ENCODE data around the gene MPIG6B.

MPIG6B gene

DNA sequence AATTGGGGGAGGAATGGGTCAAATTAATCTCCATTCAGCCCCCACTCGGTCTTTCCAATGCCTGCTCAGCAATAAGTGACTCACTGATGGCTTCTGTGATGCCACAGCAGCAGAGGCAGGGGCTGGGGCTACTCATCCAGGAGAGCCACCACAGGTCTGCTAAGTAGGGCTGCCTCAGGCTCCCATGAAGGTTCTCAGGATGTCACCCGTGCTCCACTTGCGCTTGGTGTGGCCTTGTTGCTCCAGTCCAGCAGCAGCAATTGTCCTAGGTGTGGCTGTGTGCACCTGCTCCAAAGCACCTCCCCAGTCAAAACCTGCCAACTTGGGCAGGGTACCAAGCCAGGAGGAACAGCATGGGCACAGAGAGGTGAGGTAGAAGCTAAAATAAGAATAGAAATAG is 1.0 kb upstream of the MPIG6B start:
- DNase-seq: no peak

DNA sequence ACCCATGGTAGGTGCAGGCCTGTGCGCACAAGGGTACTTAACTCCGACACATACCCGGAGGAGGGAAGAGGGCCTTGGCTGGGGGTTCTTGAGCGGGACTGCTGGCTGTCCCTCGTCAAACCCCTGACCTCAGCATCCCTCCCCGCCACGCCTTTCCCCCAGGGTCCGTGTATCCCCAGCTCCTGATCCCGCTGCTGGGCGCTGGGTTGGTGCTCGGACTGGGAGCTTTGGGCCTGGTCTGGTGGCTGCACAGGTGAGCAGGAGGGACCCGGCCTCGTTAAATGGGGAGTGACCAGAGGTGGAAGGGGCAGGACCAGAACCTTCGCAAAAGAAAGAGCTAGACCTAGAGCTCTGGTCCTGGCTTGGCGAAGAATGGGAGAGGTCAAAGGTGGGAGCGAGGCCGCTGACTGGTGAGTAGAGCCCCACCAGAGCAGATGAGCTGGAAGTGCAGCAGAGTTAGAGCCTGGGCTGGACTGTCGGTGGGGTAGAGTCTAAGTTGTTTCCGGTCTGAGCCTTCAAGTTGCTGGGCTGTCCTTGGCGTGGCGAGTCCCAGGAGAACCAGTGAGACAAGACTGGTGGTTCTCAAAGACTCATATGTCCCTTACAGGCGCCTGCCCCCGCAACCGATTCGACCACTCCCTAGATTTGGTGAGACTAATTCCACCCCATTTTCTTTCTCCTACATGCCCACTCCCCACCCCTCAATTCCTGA is 963 bp downstream of the MPIG6B start:
- DNase-seq: no peak

DNA sequence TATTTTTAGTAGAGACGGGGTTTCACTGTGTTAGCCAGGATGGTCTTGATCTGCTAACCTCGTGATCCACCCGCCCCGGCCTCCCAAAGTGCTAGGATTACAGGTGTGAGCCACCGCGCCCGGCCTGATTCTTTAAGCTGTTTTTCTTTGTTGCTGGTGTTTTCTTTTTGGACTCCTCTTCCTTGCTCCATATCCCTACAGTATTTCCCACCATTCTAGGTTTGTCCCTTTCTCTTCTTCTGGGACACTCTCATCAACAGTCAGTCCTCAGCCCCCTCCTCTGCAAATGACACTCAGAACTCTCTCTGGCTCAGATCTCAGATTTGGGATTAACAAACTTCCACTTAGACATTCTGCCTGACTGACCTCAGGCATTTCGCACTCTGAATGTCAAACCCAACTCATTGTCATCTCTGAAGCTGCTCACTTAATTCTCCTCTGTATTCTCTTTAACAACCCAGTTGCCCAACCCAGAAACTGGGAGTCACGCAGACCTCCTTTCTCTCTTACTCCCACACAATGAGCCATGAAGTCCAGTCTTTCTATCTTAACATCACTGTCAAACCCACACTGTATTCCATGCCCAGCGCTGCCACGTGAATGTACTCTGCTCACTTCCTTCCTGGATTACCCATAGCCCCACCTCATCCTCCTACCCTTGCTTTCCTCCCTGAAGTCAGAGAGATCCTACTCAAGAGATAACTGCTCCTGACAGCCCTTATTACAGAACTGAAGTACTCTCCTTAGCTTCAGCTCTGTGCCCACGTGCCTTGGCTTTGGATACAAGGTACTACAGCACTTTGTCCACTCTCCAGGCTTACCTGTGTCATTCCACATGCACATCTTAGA is 2.6 kb downstream of the MPIG6B start:
- no peak for DNase-seq

DNA sequence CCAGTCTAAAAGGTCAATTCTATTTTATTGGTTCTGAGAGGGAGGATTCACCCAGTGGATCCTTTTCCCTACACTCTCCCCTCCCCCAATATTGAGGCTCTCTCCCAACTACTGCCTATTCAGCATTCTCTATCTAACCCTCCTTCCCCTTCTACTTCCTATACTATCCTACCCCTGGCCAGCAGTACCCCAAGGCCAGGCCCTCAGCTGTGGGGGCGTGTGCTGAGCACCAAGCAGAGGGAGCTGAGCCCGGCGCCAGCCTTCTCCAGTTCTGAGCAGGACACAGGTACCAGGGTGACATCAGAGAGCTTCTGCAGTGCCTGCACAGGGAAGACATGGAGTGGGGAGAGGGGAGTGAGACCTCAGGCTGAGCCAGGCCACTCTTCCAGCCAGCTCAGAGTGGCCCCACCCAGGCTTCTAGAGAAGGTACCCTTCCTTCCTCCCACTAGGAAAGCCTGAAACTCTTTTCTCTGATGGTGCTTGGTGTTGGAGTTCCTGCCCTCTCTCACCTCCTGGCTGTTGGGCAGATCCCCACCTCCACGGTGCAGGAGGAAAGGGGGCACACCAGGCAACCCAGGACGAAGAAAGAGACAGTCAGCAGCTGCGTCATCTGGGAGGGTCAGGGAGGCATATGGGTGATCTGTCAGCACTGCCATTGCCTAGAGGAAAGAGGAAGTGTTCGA is 4.0 kb downstream of the MPIG6B start:
- no peak for DNase-seq

DNA sequence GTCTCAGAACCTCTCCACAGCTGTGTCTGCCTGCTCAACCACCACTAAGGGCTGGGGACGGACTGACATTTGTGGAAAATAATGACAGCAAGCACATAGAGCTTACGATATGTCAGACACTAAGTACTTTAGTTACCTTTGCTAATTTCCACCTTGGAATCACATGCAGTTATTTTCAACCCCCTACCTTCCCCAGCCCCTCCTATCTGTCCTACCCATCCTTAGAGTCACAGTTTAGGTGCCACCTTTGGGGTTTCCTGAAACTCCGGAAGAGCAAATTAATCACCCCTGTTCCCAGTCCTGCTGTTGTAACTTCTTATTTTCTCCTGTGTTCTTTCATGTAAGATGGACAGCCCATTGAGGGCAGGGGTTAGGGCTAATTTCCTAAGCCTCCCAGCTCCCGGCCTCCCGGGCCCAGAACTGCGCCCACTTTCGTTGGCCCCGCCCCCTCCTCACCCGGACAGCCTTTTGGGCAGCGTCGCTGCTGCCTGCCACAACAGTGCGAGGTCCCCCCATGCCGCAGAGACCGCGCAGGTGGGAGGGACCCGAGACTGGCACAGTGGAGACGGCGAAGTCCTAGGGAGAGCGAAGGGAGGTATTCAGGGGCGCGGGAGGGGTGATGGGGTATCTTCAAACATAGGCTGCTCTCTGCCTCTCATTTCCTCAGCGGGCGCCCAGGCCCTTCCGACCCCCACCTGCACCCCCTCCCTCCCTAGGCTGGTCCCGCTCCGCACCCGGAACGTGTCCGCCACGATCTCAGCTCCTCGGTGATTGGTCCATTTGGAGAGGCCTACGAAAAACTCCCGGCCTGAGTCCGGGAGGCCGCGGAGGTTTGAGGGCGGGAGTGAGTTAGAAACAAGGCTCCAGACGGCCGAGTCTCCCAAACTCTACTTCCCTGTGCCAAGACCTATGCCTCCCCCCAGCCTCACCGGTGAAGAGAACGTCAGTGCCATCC is 4.8 kb downstream of the MPIG6B start:
- DNase-seq: no peak

- DNase-seq: no peak
These were observed 5.8 kb downstream of the MPIG6B start, which contains the start of gene DDAH2 for GRCh38 chr6:31728767-31729514. Gene DDAH2 (minus strand): TSS chr6:31729299. CDS start chr6:31729161, 138 bp downstream.

DNA sequence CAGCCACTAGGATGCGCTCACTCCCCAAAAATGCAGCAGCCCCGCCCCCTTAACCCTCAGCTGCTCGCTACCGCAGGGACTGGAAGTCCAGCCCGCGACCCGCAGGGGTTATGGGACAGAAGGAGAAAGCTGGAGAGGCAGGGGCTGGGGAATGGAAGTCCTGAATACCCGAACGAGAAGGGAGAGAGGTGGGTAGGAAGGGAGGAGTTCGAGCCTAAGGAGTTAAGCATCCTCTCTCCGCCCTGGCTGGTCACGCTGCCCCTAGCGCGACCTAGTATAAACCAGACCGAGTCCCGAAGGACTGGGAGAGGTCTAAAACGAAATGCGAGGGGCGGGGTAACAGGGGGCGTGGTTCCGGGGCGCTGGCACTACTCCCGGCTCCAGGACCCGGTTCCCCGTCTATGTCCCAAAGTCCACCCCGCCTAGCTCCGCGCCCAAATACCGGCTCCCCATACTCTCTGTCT is 6.4 kb downstream of the MPIG6B start:
- DNase-seq: peak; percentile 79

GRCh38 chr6:31729979-31730630 is 6.9 kb downstream of the MPIG6B start:
- peak; percentile 59 for DNase-seq

DNA sequence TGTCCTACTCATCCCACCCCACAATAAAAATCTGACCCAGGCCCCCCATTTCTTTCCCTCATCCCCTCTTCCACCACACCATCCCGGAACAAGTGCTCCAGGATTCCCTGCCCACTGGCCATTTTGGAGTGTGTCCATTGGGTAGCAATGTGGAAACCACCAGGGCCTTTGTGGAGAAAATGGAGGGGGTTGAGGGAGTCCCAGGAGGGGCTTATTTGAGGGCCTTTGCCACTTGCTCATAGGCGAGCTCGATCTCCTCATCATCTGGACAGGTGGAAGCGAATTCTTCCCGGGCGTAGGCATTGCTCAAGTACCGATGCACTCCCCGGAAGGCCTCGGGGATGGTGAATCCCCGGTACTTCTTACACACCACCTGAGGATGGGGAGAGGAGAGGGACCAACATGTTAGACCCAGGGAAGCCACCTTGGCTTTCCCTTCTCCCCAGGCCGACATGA is 7.5 kb downstream of the MPIG6B start:
- DNase-seq: no peak

GRCh38 chr6:31732029-31732428 is 8.9 kb downstream of the MPIG6B start:
- DNase-seq: no peak

- DNase-seq: no peak
These were observed 10.6 kb downstream of the MPIG6B start for GRCh38 chr6:31733734-31734133.

- no peak for DNase-seq
These were observed 11.2 kb downstream of the MPIG6B start for GRCh38 chr6:31734247-31734820.

DNA sequence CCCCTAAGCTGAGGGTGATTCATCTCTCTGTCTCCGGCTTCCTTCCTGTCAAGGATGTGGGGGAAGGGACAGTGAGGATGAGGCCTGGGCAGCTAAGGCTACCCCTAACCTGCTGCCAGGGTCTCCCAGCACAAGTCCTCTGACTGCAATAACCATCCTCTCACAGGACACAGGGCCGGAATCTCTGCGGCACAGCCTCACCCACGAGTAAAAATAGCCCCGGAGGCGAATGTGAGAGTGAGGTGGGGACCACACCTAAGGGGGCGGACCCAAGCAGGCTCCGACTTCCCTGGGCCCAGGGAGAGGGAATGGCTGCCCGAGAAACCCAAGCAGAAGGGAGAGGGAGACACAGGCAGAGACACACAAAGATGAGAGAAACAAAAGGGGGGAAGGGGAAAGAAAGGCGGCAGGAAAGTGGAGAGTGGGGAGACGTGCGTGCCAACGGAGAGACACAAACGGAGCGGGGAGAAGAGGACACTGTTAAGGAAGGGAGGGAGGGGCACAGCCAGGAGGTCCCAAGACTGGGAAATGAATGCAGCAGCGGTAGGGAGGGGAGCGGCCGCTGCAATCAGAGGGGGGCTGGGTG is 11.7 kb downstream of the MPIG6B start:
- peak; percentile 39 for DNase-seq

DNA sequence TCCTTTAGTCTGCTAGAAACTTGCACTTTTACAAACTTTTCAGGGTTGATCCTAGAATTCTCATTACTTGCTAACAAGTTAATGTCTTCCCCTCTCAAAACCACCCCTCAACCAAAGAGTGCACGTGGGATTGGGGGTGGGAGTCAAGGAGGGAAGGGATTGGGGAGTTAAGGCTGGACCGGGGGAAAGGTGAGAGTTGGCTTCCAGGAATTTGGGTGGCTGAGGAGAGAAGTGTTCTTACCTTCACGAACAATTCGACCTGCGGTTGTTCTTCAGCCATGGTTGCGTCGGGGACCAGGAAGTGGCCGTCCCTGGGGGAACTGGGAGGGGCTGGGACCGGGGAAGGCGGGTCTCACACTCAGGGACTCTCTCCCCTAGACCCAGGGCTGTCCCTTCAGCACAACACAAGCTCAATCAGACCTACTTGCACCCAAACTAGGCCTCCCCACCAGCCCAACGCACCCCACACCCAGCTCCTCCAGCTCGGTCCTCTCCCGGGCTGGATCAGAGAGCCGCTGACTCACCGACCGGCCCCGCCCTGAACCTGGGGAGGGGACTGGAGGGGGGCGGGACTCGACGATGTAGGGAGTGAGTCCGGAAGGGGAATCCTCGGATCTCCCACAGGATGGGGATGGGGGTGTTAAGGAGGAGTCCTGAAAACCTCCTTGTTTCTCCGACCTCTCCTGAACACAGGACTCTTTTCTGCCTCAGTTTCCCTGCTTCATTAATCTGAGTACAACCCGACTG is 13.0 kb downstream of the MPIG6B start, which contains the start of gene CLIC1:
CLIC1 (minus strand) TSS at position 510 of the 747 bp plus-strand sequence; CDS start at position 280, 230 bp downstream.
- peak; percentile 75 for DNase-seq

GRCh38 chr6:31736768-31737314 is 13.7 kb downstream of the MPIG6B start:
- no peak for DNase-seq

DNA sequence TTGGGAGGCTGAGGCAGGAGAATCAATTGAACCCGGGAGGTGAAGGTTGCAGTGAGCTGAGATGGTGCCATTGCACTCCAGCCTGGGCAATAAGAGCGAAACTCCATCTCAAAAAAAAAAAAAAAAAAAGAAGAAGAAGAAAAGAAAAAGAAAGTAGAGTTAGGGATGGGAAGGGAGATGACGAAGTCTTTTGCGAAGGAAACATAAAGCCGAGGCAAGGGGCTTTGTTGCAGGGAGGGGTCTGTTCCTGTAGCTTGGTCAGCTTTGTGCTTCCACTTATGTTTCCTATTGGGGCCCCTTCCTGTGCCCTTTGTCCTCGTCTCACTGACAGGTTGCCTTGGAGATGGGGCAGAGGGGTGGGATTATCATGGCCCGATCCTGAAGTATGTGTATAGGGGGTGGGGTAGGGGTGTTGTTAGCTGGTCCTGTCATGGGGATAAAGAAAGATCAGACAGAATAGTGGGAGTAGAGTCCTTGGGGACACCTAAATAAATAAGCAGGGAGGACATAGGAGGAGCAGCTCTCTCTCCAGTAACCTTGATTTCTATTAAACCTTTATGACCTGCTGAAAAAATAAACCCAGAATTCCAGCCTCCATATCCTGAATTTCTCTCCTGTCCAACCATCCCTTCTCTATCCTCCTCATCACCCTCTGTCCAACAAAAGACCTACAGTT is 14.3 kb downstream of the MPIG6B start:
- DNase-seq: no peak

DNA sequence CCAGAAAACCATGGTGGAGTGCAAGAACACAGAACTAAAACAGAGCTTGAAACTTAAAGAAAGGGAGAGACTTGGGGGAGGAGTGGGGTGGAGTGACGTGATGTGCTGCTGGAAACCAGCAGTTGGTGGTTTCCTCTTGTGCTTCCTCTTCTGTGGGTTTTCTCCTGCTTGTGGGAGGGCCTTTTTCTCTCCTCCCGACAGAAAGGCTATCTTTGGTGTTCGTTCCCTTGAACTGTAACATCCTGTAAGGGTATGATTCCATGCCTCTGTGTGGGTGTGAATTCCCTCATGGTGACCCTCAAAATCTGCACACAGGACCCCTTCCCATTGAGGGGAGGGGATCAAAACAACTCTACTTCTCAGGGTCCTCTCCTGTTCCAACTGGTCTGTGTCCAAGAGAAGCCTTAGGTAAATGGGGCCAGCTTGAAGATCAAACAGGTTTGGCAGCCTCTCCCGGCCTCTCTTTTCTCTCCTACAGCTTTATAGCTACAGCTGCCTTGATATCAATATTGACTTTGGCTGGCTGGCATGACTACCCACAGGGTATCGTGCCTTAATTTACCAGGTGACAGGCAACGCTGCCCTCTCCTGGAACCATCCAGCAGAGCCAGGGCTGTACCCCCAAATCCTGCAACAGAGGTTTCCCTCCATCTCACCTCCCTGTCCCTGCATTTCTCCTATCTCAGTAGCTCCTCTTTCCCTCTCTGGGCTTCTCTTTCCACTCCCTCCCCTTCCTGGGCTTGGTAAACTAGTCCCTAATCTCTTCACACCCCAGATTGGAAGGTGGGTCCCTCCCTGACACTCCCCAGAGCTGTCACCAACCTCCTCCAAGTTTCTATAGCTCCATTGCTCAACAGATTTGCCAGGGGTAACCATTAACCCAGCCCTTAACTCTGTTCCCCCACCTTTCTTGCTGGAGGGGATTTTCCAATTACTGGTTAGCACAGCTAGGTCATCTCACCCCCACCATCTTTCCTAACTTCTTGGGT is 15.1 kb downstream of the MPIG6B start:
- DNase-seq: peak; percentile 58
